K562 (cell line): ENCODE results near the gene GTF2A1L. TPM values are rescaled to one million over a fixed set of nuclear protein-coding genes. Genes with fewer than 3 reads are reported as not detected.

ENCODE experiments used
- ATAC-seq: fragments of 200-7000 bp; cut with Tn5 transposase; 3 replicates; pipeline ENCODE4 v1.9.1; 2020; ENCODE audit warnings: moderate library complexity
- BruUV-seq: library from RNA; stranded (reverse); fragments of 400-500 nt; replicated peaks from 2 replicates; lab custom pipeline; 2021; lab: Mats Ljungman, UMichigan
- CTCF ChIA-PET: fragments of 300-600 bp; formaldehyde crosslinking; extraction: SDS; loops from one replicate; lab custom pipeline; 2021; ENCODE audit warnings: low intra/inter-chr PET ratio; lab: Yijun Ruan, JAX
- POLR2A ChIA-PET: fragments of 300-600, 350-650 bp; sonication (Branson Sonifier 250); formaldehyde crosslinking; extraction: SDS; loops from one replicate; lab custom pipeline; 2021; ENCODE audit warnings: antibody characterized with exemption, inconsistent platforms; lab: Yijun Ruan, JAX
- DNase-seq, 4 experiments: peaks; one replicate each; pipeline versions ENCODE4 v3.0.0 to v3.0.0-alpha.2; 2011 to 2018; ENCODE audit warnings: low spot score in 3 of 4, mixed read lengths in 3 of 4; ENCODE audit errors: extremely low read depth in 1 of 4
- FAIRE-seq: peaks from 2 replicates; lab custom pipeline; 2011; peaks lifted over from hg19 to GRCh38; lab: Jason Lieb, UNC
- H2AFZ ChIP-seq: 2 replicates; pipeline ENCODE4 v1.6.0; 2011; ENCODE audit warnings: low read depth, low read length, control low read depth, inconsistent platforms
- H3K27ac ChIP-seq: fragments of 200-600 bp; 3 replicates; pipeline ENCODE4 v1.8.0; 2011; ENCODE audit warnings: low read depth, mild to moderate bottlenecking, control low read depth, inconsistent platforms, low read length, moderate library complexity, mixed read lengths; ENCODE audit errors: extremely low read depth
- H3K27me3 ChIP-seq, 2 experiments: fragments of 300-600 bp in 1 of 2; 2 replicates in 1 of 2; 3 replicates in 1 of 2; pipeline versions ENCODE4 v1.6.0 to v1.8.0; 2011; ENCODE audit warnings: inconsistent platforms in 2 of 2, low read length in 2 of 2, mild to moderate bottlenecking in 1 of 2, mixed read lengths in 1 of 2, moderate library complexity in 1 of 2; ENCODE audit not compliant: control insufficient read depth in 2 of 2, insufficient read depth in 2 of 2
- H3K36me3 ChIP-seq: fragments of 300-600 bp; 3 replicates; pipeline ENCODE4 v1.8.0; 2011; ENCODE audit warnings: mild to moderate bottlenecking, low read length, inconsistent platforms; ENCODE audit not compliant: control insufficient read depth, insufficient read depth
- H3K4me1 ChIP-seq, 2 experiments: fragments of 200-600 bp in 1 of 2; replicated peaks in 1 of 2; 2 replicates in 1 of 2; 3 replicates in 1 of 2; pipeline versions ENCODE4 v1.5.1 to v1.8.0; 2011; ENCODE audit warnings: inconsistent platforms in 2 of 2, low read length in 2 of 2, mild to moderate bottlenecking in 1 of 2, mixed read lengths in 1 of 2, moderate library complexity in 1 of 2; ENCODE audit not compliant: control insufficient read depth in 2 of 2, insufficient read depth in 2 of 2
- H3K4me2 ChIP-seq: 2 replicates; pipeline ENCODE4 v1.6.1; 2011; ENCODE audit warnings: low read length, control low read depth, inconsistent platforms, mixed read lengths; ENCODE audit not compliant: insufficient read depth
- H3K4me3 ChIP-seq: fragments of 200-600 bp; sonication (generic), shearing (Covaris generic); 2 replicates; pipeline ENCODE4 v1.5.1; 2016; ENCODE audit warnings: control low read depth, inconsistent platforms
- H3K79me2 ChIP-seq: fragments of 200-600 bp; 3 replicates; pipeline ENCODE4 v1.8.0; 2011; ENCODE audit warnings: low read length, inconsistent platforms; ENCODE audit not compliant: control insufficient read depth, insufficient read depth
- H3K9ac ChIP-seq, 2 experiments: 2 replicates each; pipeline versions ENCODE4 v1.6.0 to v1.6.1; 2011; ENCODE audit warnings: low read depth in 2 of 2, low read length in 2 of 2, control low read depth in 1 of 2, inconsistent platforms in 1 of 2, mild to moderate bottlenecking in 1 of 2, mixed read lengths in 1 of 2; ENCODE audit not compliant: insufficient read depth in 1 of 2
- H3K9me1 ChIP-seq: one replicate; pipeline ENCODE4 v1.6.0; 2011; ENCODE audit warnings: inconsistent platforms, mild to moderate bottlenecking, low read length, moderate library complexity; ENCODE audit not compliant: control insufficient read depth, insufficient read depth
- H3K9me3 ChIP-seq: replicated peaks from 2 replicates; pipeline ENCODE4 v1.5.1; 2011; ENCODE audit warnings: low read depth, low read length, inconsistent platforms; ENCODE audit not compliant: control insufficient read depth, insufficient read depth
- H4K20me1 ChIP-seq: replicated peaks from 2 replicates; pipeline ENCODE4 v1.6.1; 2011; ENCODE audit warnings: low read length, inconsistent platforms, mixed read lengths; ENCODE audit not compliant: control insufficient read depth, insufficient read depth
- ATF3 ChIP-seq, 2 experiments: fragments of 450-650 bp in 1 of 2; sonication (generic) in 1 of 2; formaldehyde crosslinking in 1 of 2; IDR thresholded peaks in 1 of 2; conservative IDR thresholded peaks in 1 of 2; 2 replicates each; pipeline versions ENCODE4 v1.6.1 to v1.8.1; 2016 to 2023; ENCODE audit warnings: mild to moderate bottlenecking in 2 of 2, moderate library complexity in 2 of 2, inconsistent platforms in 1 of 2, missing genetic modification reagents in 1 of 2
- BHLHE40 ChIP-seq: IDR thresholded peaks from 2 replicates; pipeline ENCODE4 v1.6.1; 2011; ENCODE audit warnings: low read length, improper control_type of control experiment
- BMI1 ChIP-seq: fragments of 150-350 bp; IDR thresholded peaks from 2 replicates; pipeline ENCODE4 v1.6.1; 2014; ENCODE audit warnings: low read length
- ETS2 ChIP-seq: IDR thresholded peaks from 2 replicates; pipeline ENCODE4 v1.6.1; 2016; ENCODE audit warnings: borderline replicate concordance, missing genetic modification characterization, mild to moderate bottlenecking, moderate library complexity, missing compliant biosample characterization; ENCODE audit not compliant: poor library complexity, severe bottlenecking
- FOSL1 ChIP-seq: fragments of 200-800 bp; sonication (Bioruptor generic); conservative IDR thresholded peaks from 2 replicates; pipeline ENCODE4 v1.6.1; 2016; ENCODE audit warnings: missing genetic modification characterization, missing compliant biosample characterization
- GATA2 ChIP-seq: sonication (generic); formaldehyde crosslinking; IDR thresholded peaks from 2 replicates; pipeline ENCODE4 v1.4.0; 2020; ENCODE audit warnings: mild to moderate bottlenecking, missing genetic modification reagents
- HOXB6 ChIP-seq: fragments of 250-450 bp; sonication (Bioruptor Pico); IDR thresholded peaks from 2 replicates; pipeline ENCODE4 v1.5.1; 2022; ENCODE audit warnings: mild to moderate bottlenecking, borderline replicate concordance
- HSF4 ChIP-seq: fragments of 250-450 bp; sonication (Bioruptor Pico); IDR thresholded peaks from 2 replicates; pipeline ENCODE4 v2.1.2; 2022; ENCODE audit warnings: mild to moderate bottlenecking, moderate library complexity, borderline replicate concordance
- PML ChIP-seq: IDR thresholded peaks from 2 replicates; pipeline ENCODE4 v1.6.1; 2012; ENCODE audit warnings: low read length, inconsistent platforms
- POU5F1 ChIP-seq: fragments of 150-350 bp; IDR thresholded peaks from 2 replicates; pipeline ENCODE4 v1.6.1; 2014; ENCODE audit warnings: borderline replicate concordance, low read length, low read depth, mild to moderate bottlenecking; ENCODE audit not compliant: partially characterized antibody
- RBM39 ChIP-seq: fragments of 200-400 bp; formaldehyde crosslinking; optimal IDR thresholded peaks from 2 replicates; pipeline ENCODE3; 2018; ENCODE audit warnings: low read depth, low read length
- RFX1 ChIP-seq: fragments of 450-650 bp; IDR thresholded peaks from 2 replicates; pipeline ENCODE4 v1.6.1; 2016; ENCODE audit warnings: mild to moderate bottlenecking, moderate library complexity
- SPI1 ChIP-seq: IDR thresholded peaks from 2 replicates; pipeline ENCODE4 v1.6.1; 2011; ENCODE audit warnings: low read depth, low read length, control low read depth, borderline replicate concordance
- SUPT5H ChIP-seq: fragments of 450-650 bp; IDR thresholded peaks from 2 replicates; pipeline ENCODE4 v1.6.1; 2016
- USF1 ChIP-seq: sonication (generic); formaldehyde crosslinking; IDR thresholded peaks from 2 replicates; pipeline ENCODE4 v1.9.0; 2022; ENCODE audit warnings: mild to moderate bottlenecking, missing genetic modification reagents
- ZNF165 ChIP-seq: fragments of 250-450 bp; sonication (Bioruptor Pico); IDR thresholded peaks from 2 replicates; pipeline ENCODE4 v1.4.0; 2020; ENCODE audit warnings: borderline replicate concordance
- ZNF347 ChIP-seq: fragments of 450-650 bp; formaldehyde crosslinking; IDR thresholded peaks from 2 replicates; pipeline ENCODE4 v1.4.0; 2020; ENCODE audit warnings: low read depth, mild to moderate bottlenecking, moderate library complexity
- ZNF354B ChIP-seq: fragments of 250-450 bp; sonication (Bioruptor Pico); IDR thresholded peaks from 2 replicates; pipeline ENCODE4 v1.4.0; 2020
- ZNF766 ChIP-seq: fragments of 200-800 bp; sonication (Bioruptor generic); conservative IDR thresholded peaks from 2 replicates; pipeline ENCODE4 v1.6.1; 2016; ENCODE audit warnings: missing genetic modification characterization, missing compliant biosample characterization
- ZNF778 ChIP-seq: fragments of 450-650 bp; formaldehyde crosslinking; IDR thresholded peaks from 2 replicates; pipeline ENCODE4 v1.4.0; 2020; ENCODE audit warnings: mild to moderate bottlenecking, moderate library complexity
- WGBS: fragments of 100-300 bp; shearing (Covaris generic); methylation state at CpG from one replicate; pipeline ENCODE4 v1.1.6; 2016; ENCODE audit warnings: low coverage, mixed read lengths; ENCODE audit not compliant: insufficient coverage; ENCODE audit errors: missing lambda C conversion rate; 5-methylcytosine and 5-hydroxymethylcytosine counted together
- in situ Hi-C: fragments of 300-500 bp; cut with MboI; formaldehyde crosslinking; loops from 4 replicates; pipeline ENCODE4 v1.15.0; 2018; ENCODE audit warnings: inconsistent platforms, mixed read lengths
- intact Hi-C: fragments of 100-400 bp; cut with micrococcal nuclease; formaldehyde crosslinking; loops from 2 replicates; pipeline ENCODE4 v1.14.2; 2022
- polyA plus RNA-seq, 8 experiments: library from polyadenylated mRNA; depleted of rRNA in 4 of 8; stranded (reverse) in 5 of 8; unstranded in 3 of 8; fragments of >200 nt; fragmentation: Nextera tagmentation in 2 of 8; fragmentation: Illumina TruSeq in 1 of 8; extraction: Ambion mirVana in 2 of 8; extraction: Trizol in 1 of 8; gene quantifications; 2 replicates each; pipeline versions ENCODE4 v1.2.1 to v1.2.3, GENCODE V29; 2011 to 2014; ENCODE audit warnings: inconsistent platforms in 1 of 8, missing spikeins in 1 of 8
- total RNA-seq, 7 experiments: library from RNA; depleted of rRNA in 6 of 7; stranded (reverse); fragments of >200 nt in 6 of 7; fragmentation: Illumina TruSeq in 2 of 7; extraction: Trizol in 2 of 7; gene quantifications; 2 replicates each; pipeline versions ENCODE4 v1.2.1 to v1.2.3, GENCODE V29; 2011 to 2021; ENCODE audit warnings: low replicate concordance in 1 of 7

The GTF2A1L gene
- total and polyA plus RNA-seq, 9 of the 15 experiments (the other 6 are each of a cell fraction or from before 2014, with no cell fraction given): 0.05 to 0.35 (median 0.12) TPM; not detected in 5

- no peak overlapping the region for H3K4me3 ChIP-seq
- intact Hi-C loops (no loop called here), in situ Hi-C loops (no loop called here)
- no peaks in the 10 kb centered on the region for H3K9me3 ChIP-seq
- H4K20me1 ChIP-seq: no peaks in the 10 kb centered on the region
- H3K79me2 ChIP-seq: no peaks in the 10 kb centered on the region
- ChIA-PET POLR2A (interaction anchor here (0.6 kb wide), 1 partner anchor 124 kb away, joined by 3 read pairs; no protein-coding TSS in a partner anchor), CTCF (no interaction called here)
- ATAC-seq (no peak), FAIRE-seq (no peak), DNase-seq (no peak)
- peaks cover 0 to 3% of the 10 kb centered on the region in 2 experiments; a peak in 1 of 5 replicates for H3K4me1 ChIP-seq
- TF ChIP-seq RFX1 (no peak), ZNF165 (CRISPR knock-in tag) (no peak), POU5F1 (no peak), ZNF347 (CRISPR knock-in tag) (no peak), PML (no peak), SPI1 (no peak), RBM39 (no peak), GATA2 (CRISPR knock-in tag) (no peak), BHLHE40 (no peak), ZNF766 (no peak), ZNF778 (CRISPR knock-in tag) (no peak), HOXB6 (CRISPR knock-in tag) (no peak), BMI1 (no peak), ZNF354B (CRISPR knock-in tag) (no peak), FOSL1 (tag) (no peak), ETS2 (tag) (no peak), SUPT5H (no peak), HSF4 (CRISPR knock-in tag) (no peak), USF1 (CRISPR knock-in tag) (no peak), ATF3 (IDR thresholded peaks at IDR 0.05) (no peak), ATF3 (CRISPR knock-in tag; conservative IDR thresholded peaks at IDR 0.05) (no peak)
- no peak overlapping the region for H3K4me2 ChIP-seq
- H2AFZ ChIP-seq: no peak overlapping the region
- no TSS peak for BruUV-seq
- no peak overlapping the region for H3K9ac ChIP-seq
- no peak overlapping the region for H3K27ac ChIP-seq
- 3% methylated on average over 2 of the region's 2 CpGs for WGBS
- H3K9me1 ChIP-seq: no peaks in the 10 kb centered on the region
- H3K36me3 ChIP-seq: no peaks in the 10 kb centered on the region
- no peaks in the 10 kb centered on the region for H3K27me3 ChIP-seq
Measured at GRCh38 chr2:48727560-48727959, 109.9 kb downstream of the GTF2A1L start.
